ENCODE measurements around the gene JAZF1. TPM values are rescaled to one million over a fixed set of nuclear protein-coding genes. Genes with fewer than 3 reads are reported as not detected.

JAZF1 gene
- polyA plus RNA-seq, 4 donors = 0.67 to 4.6 (median 3.5) TPM

DNA sequence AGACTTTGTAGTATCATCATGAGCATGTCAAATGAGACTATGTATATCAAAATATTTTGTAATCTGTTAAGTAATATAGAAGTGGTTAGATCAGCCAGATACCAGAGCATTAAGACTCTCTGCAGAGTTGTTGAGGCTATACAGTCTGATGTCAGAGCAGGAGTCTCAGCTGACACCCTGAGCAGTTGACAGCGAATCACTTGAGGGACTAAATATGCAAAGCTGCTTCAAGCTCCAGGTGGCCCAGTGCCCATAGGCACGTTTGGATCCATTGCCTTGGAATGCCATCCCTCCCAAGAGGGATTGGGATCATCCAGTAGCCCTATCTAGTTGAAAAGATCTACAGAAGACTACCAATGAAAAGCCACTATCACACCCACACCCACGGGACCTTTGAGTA lies 230.5 kb downstream of the JAZF1 start:
- H3K9me3 ChIP-seq (ENCODE audit: control insufficient read depth in 2 of 2, insufficient read depth in 1 of 2, low read depth in 1 of 2, low read length in 1 of 2) = no peaks in the 10 kb centered on the region
- no peak overlapping the region for H3K27ac ChIP-seq (ENCODE audit: low read depth in 1 of 3, low read length in 2 of 3)
- 56 to 75% (median 58%) methylated on average over 3 of the region's 3 CpGs for WGBS, 3 donors
- DNase-seq (no peak), FAIRE-seq (no peak)
- peaks cover 0 to 2% (median 0%) of the 10 kb centered on the region in 3 donors for H3K27me3 ChIP-seq (ENCODE audit: control insufficient read depth in 3 of 3, insufficient read depth in 3 of 3, low read length in 3 of 3)
- H3K36me3 ChIP-seq (ENCODE audit: control insufficient read depth in 3 of 3, insufficient read depth in 2 of 3, low read depth in 1 of 3, low read length in 3 of 3) = no peaks in the 10 kb centered on the region
- H3K4me3 ChIP-seq (ENCODE audit: low read depth in 1 of 3, low read length in 3 of 3) = no peak overlapping the region
- no peaks in the 10 kb centered on the region for H3K4me1 ChIP-seq (ENCODE audit: control insufficient read depth in 3 of 3, insufficient read depth in 2 of 3, low read depth in 1 of 3, low read length in 2 of 3)

DNA sequence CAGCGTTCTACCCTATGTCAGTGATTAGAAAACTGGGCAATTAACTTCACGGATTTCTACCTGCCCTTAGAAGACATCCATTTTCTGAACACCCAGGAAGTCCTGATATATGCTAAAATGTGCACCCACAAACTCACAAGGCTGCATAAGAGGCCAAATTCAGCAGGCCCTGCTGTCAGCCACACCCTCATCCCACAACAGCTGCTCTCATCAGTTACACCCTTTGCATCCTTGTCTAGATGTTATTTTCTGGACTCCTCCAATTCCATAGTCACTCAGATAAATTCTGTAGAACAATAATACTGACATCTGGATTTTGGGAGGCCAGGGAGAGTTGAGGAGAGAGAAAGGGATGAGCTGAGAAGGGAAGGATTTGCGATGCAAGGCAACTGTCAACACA lies 231.7 kb downstream of the JAZF1 start:
- FAIRE-seq (no peak), DNase-seq (no peak)
- Histone ChIP-seq H3K27ac (ENCODE audit: low read depth in 1 of 3, low read length in 2 of 3) (no peak overlapping the region), H3K4me3 (ENCODE audit: low read depth in 1 of 3, low read length in 3 of 3) (no peak overlapping the region), H3K4me1 (ENCODE audit: control insufficient read depth in 3 of 3, insufficient read depth in 2 of 3, low read depth in 1 of 3, low read length in 2 of 3) (no peaks in the 10 kb centered on the region), H3K27me3 (ENCODE audit: control insufficient read depth in 3 of 3, insufficient read depth in 3 of 3, low read length in 3 of 3) (peaks cover 0 to 2% (median 0%) of the 10 kb centered on the region in 3 donors), H3K9me3 (ENCODE audit: control insufficient read depth in 2 of 2, insufficient read depth in 1 of 2, low read depth in 1 of 2, low read length in 1 of 2) (no peaks in the 10 kb centered on the region), H3K36me3 (ENCODE audit: control insufficient read depth in 3 of 3, insufficient read depth in 2 of 3, low read depth in 1 of 3, low read length in 3 of 3) (no peaks in the 10 kb centered on the region)
- 84 to 92% (median 87%) methylated on average over 3 of the region's 3 CpGs for WGBS, 3 donors

DNA sequence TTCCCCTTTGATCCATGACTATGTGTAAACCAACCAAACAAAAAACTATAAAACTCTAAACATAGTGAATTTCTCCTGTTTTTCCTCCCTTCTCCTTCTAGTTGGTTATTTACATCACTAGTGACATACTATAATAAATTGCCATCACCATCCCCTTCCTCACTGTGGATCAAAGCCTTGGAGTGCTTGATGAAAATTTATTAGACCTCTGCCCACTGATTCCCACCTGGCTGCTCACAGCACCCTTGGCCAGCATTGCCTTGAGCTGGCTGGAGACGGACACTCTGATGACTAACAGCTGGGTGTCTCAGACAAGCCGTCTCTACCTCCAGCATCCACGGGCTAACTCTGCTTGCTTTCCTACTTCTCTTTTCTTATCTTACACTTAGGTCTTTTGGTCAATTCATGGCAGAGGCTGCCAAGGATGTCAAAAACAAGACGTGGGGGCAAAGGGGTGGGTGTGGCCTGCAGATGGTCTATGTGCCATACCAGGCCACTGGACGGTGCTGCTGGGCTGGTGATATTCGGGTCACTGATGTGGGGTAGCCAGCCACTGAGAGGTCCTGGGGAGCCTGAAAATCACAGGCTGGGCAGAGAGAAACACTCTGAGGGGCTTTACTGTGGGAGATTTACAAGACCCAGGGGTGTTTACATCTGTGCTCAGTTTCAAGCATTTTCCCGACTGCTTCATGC lies 232.9 kb downstream of the JAZF1 start:
- no peak for FAIRE-seq
- WGBS, 3 donors = 66 to 67% (median 67%) methylated on average over 7 of the region's 7 CpGs
- DNase-seq = no peak

DNA sequence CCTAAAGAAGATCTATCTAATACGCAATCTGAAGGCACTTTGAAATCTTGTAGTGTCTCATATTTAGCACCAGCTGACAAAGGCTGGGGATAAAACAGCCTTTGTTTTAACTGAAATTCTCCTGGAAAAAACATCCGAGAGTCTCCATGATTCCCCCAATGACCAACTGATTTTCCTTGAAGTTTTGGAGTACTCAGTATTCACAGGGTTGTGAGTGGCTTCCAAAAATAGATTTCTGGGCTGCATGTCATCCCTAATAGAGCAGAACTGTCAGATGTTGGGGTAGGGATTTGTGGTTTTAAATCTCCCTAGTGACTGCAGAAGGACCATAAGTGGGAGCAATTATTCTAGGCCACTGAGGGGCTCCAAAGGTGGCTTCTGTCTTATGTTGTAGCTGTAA lies 234.2 kb downstream of the JAZF1 start:
- DNase-seq = no peak
- no peaks in the 10 kb centered on the region for H3K36me3 ChIP-seq (ENCODE audit: control insufficient read depth in 3 of 3, insufficient read depth in 2 of 3, low read depth in 1 of 3, low read length in 3 of 3)
- no peak overlapping the region for H3K4me3 ChIP-seq (ENCODE audit: low read depth in 1 of 3, low read length in 3 of 3)
- FAIRE-seq = no peak
- H3K27me3 ChIP-seq (ENCODE audit: control insufficient read depth in 3 of 3, insufficient read depth in 3 of 3, low read length in 3 of 3) = peaks cover 0 to 2% (median 0%) of the 10 kb centered on the region in 3 donors
- WGBS, 3 donors = 88 to 96% (median 90%) methylated on average over 2 of the region's 2 CpGs
- no peak overlapping the region for H3K27ac ChIP-seq (ENCODE audit: low read depth in 1 of 3, low read length in 2 of 3)
- H3K9me3 ChIP-seq (ENCODE audit: control insufficient read depth in 2 of 2, insufficient read depth in 1 of 2, low read depth in 1 of 2, low read length in 1 of 2) = no peaks in the 10 kb centered on the region
- no peaks in the 10 kb centered on the region for H3K4me1 ChIP-seq (ENCODE audit: control insufficient read depth in 3 of 3, insufficient read depth in 2 of 3, low read depth in 1 of 3, low read length in 2 of 3)

More for the DNA sequence above, 232.9 kb downstream of the JAZF1 start:
- Histone ChIP-seq H3K27me3 (ENCODE audit: control insufficient read depth in 3 of 3, insufficient read depth in 3 of 3, low read length in 3 of 3) (peaks cover 0 to 2% (median 0%) of the 10 kb centered on the region in 3 donors), H3K36me3 (ENCODE audit: control insufficient read depth in 3 of 3, insufficient read depth in 2 of 3, low read depth in 1 of 3, low read length in 3 of 3) (no peaks in the 10 kb centered on the region), H3K4me1 (ENCODE audit: control insufficient read depth in 3 of 3, insufficient read depth in 2 of 3, low read depth in 1 of 3, low read length in 2 of 3) (no peaks in the 10 kb centered on the region), H3K4me3 (ENCODE audit: low read depth in 1 of 3, low read length in 3 of 3) (no peak overlapping the region), H3K9me3 (ENCODE audit: control insufficient read depth in 2 of 2, insufficient read depth in 1 of 2, low read depth in 1 of 2, low read length in 1 of 2) (no peaks in the 10 kb centered on the region), H3K27ac (ENCODE audit: low read depth in 1 of 3, low read length in 2 of 3) (no peak overlapping the region)

DNA sequence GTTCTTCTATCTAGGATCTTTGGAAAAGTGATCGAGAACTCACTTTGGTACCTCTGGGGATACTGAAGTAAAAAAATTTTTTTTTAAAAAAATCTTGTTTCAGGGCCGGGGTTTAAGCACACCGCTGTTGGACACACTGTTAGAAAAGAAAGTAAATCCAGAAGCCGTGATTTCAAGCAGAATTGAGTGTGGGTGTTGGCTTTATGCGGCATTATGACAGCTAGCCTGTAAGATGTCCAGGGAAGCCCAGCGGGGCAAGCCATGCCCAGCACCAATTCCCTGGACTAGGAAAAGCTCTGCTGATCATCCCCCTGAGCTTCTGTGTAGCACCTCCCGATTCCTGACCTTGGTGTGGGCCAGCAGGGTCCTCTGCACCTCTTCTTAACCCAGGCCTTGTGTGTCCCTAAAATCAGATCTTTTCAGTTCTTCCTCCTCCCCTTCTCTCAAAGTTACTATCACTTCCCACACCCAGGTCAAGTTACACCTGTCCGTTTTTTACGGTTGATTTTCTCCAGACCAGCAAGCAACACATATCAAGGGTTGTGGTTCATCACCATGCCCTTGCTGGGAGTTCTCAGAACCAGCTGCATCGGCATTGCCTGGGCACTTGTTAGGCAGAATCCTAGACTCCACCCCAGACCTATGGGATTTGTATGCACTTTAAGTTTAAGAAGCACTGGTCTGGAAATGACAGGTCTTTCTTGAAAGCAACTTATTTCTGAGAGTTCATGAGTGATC lies 235.4 kb downstream of the JAZF1 start:
- H3K4me1 ChIP-seq (ENCODE audit: control insufficient read depth in 3 of 3, insufficient read depth in 2 of 3, low read depth in 1 of 3, low read length in 2 of 3) = no peaks in the 10 kb centered on the region
- no peak overlapping the region for H3K27ac ChIP-seq (ENCODE audit: low read depth in 1 of 3, low read length in 2 of 3)
- peaks cover 0 to 2% (median 0%) of the 10 kb centered on the region in 3 donors for H3K27me3 ChIP-seq (ENCODE audit: control insufficient read depth in 3 of 3, insufficient read depth in 3 of 3, low read length in 3 of 3)
- no peak overlapping the region for H3K4me3 ChIP-seq (ENCODE audit: low read depth in 1 of 3, low read length in 3 of 3)
- FAIRE-seq = no peak
- H3K9me3 ChIP-seq (ENCODE audit: control insufficient read depth in 2 of 2, insufficient read depth in 1 of 2, low read depth in 1 of 2, low read length in 1 of 2) = peaks cover 0 to 4% of the 10 kb centered on the region in 2 donors
- no peaks in the 10 kb centered on the region for H3K36me3 ChIP-seq (ENCODE audit: control insufficient read depth in 3 of 3, insufficient read depth in 2 of 3, low read depth in 1 of 3, low read length in 3 of 3)
- no peak for DNase-seq
- 75 to 87% (median 82%) methylated on average over 10 of the region's 10 CpGs for WGBS, 3 donors

DNA sequence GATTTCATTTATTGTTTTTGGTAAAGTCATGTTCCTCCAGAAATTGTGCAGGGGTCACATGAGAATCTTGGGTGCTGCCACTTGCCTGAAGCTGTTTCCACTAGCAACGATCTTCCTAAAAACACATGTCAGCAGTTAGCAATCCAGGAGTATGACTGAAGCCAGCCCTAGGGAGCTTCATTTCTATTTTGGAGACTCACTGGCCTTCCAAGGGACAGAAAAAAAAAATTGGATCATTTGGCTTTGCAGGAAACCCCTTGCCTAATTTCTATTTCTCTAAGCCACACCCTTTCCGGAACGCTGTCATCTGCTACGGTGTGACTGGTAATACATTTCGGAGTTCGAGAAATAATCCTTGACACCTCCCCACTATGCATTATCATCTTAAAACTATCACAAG lies 236.0 kb downstream of the JAZF1 start:
- H3K36me3 ChIP-seq (ENCODE audit: control insufficient read depth in 3 of 3, insufficient read depth in 2 of 3, low read depth in 1 of 3, low read length in 3 of 3) = no peaks in the 10 kb centered on the region
- no peak overlapping the region for H3K27ac ChIP-seq (ENCODE audit: low read depth in 1 of 3, low read length in 2 of 3)
- FAIRE-seq = no peak
- no peak overlapping the region for H3K4me3 ChIP-seq (ENCODE audit: low read depth in 1 of 3, low read length in 3 of 3)
- H3K27me3 ChIP-seq (ENCODE audit: control insufficient read depth in 3 of 3, insufficient read depth in 3 of 3, low read length in 3 of 3) = peaks cover 0 to 2% (median 0%) of the 10 kb centered on the region in 3 donors
- H3K4me1 ChIP-seq (ENCODE audit: control insufficient read depth in 3 of 3, insufficient read depth in 2 of 3, low read depth in 1 of 3, low read length in 2 of 3) = no peaks in the 10 kb centered on the region
- WGBS, 3 donors = 84 to 94% (median 88%) methylated on average over 6 of the region's 6 CpGs
- H3K9me3 ChIP-seq (ENCODE audit: control insufficient read depth in 2 of 2, insufficient read depth in 1 of 2, low read depth in 1 of 2, low read length in 1 of 2) = peaks cover 0 to 8% of the 10 kb centered on the region in 2 donors
- no peak for DNase-seq

DNA sequence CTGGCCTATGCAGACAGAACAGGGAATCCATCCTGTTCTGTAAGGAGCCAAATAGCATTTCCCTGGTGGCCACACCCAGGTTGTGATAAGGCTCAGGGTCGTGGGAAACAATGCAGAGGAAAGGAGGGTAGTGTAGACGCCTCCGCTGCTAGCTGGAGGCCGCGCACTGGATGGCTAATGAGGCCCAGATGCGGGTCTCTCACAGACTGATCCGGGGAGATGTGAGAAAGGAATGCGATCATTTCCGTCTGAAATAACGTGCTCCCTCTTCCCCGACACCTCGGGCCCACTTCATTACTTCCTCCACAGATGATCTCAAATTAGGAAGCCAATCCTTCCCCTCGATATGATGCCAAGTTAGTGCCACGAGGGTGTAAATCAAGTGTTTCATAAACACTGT lies 237.4 kb downstream of the JAZF1 start:
- 86 to 88% (median 87%) methylated on average over 14 of the region's 14 CpGs for WGBS, 3 donors
- Histone ChIP-seq H3K36me3 (ENCODE audit: control insufficient read depth in 3 of 3, insufficient read depth in 2 of 3, low read depth in 1 of 3, low read length in 3 of 3) (no peaks in the 10 kb centered on the region), H3K4me1 (ENCODE audit: control insufficient read depth in 3 of 3, insufficient read depth in 2 of 3, low read depth in 1 of 3, low read length in 2 of 3) (no peaks in the 10 kb centered on the region), H3K4me3 (ENCODE audit: low read depth in 1 of 3, low read length in 3 of 3) (no peak overlapping the region), H3K27ac (ENCODE audit: low read depth in 1 of 3, low read length in 2 of 3) (no peak overlapping the region), H3K9me3 (ENCODE audit: control insufficient read depth in 2 of 2, insufficient read depth in 1 of 2, low read depth in 1 of 2, low read length in 1 of 2) (peaks cover 0 to 8% of the 10 kb centered on the region in 2 donors), H3K27me3 (ENCODE audit: control insufficient read depth in 3 of 3, insufficient read depth in 3 of 3, low read length in 3 of 3) (no peaks in the 10 kb centered on the region)
- no peak for DNase-seq
- no peak for FAIRE-seq

DNA sequence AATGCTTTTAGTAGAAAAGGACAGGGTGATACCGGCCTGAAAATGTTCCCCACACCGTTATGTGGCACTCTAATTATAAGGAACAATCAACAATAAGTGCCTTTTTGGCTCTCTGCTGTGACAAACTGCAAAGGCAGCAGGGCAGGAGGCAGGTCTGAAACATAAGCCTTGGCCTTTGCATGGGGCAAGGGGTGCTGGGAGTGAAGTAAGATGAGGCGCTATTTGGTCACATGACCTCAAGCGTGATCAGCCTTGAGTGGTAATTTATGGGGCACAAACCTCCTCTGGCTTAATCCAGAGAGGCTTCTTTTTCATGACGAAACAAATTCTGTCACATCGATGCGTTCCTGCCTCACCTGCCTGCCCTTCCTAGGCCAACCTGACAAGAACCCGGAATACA lies 237.9 kb downstream of the JAZF1 start:
- WGBS, 3 donors = 92 to 95% (median 92%) methylated on average over 8 of the region's 8 CpGs
- Histone ChIP-seq H3K27ac (ENCODE audit: low read depth in 1 of 3, low read length in 2 of 3) (no peak overlapping the region), H3K4me1 (ENCODE audit: control insufficient read depth in 3 of 3, insufficient read depth in 2 of 3, low read depth in 1 of 3, low read length in 2 of 3) (no peaks in the 10 kb centered on the region), H3K27me3 (ENCODE audit: control insufficient read depth in 3 of 3, insufficient read depth in 3 of 3, low read length in 3 of 3) (no peaks in the 10 kb centered on the region), H3K9me3 (ENCODE audit: control insufficient read depth in 2 of 2, insufficient read depth in 1 of 2, low read depth in 1 of 2, low read length in 1 of 2) (peaks cover 0 to 8% of the 10 kb centered on the region in 2 donors), H3K36me3 (ENCODE audit: control insufficient read depth in 3 of 3, insufficient read depth in 2 of 3, low read depth in 1 of 3, low read length in 3 of 3) (no peaks in the 10 kb centered on the region), H3K4me3 (ENCODE audit: low read depth in 1 of 3, low read length in 3 of 3) (no peak overlapping the region)
- DNase-seq = no peak
- FAIRE-seq = no peak
